Endothelial cell of coronary artery (primary cell): ENCODE measurements around the gene SPATA2. TPM values are rescaled to one million over a fixed set of nuclear protein-coding genes. Genes with fewer than 3 reads are reported as not detected.

Experiments used
- total RNA-seq: library from RNA; depleted of rRNA; stranded (reverse); fragments of >200 nt; gene quantifications from 2 replicates; pipeline ENCODE4 v1.2.3, GENCODE V29; 2014

SPATA2 gene, protein sequence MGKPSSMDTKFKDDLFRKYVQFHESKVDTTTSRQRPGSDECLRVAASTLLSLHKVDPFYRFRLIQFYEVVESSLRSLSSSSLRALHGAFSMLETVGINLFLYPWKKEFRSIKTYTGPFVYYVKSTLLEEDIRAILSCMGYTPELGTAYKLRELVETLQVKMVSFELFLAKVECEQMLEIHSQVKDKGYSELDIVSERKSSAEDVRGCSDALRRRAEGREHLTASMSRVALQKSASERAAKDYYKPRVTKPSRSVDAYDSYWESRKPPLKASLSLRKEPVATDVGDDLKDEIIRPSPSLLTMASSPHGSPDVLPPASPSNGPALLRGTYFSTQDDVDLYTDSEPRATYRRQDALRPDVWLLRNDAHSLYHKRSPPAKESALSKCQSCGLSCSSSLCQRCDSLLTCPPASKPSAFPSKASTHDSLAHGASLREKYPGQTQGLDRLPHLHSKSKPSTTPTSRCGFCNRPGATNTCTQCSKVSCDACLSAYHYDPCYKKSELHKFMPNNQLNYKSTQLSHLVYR
- total RNA-seq: 0.99 and 1.6 TPM in 2 replicates

DNA sequence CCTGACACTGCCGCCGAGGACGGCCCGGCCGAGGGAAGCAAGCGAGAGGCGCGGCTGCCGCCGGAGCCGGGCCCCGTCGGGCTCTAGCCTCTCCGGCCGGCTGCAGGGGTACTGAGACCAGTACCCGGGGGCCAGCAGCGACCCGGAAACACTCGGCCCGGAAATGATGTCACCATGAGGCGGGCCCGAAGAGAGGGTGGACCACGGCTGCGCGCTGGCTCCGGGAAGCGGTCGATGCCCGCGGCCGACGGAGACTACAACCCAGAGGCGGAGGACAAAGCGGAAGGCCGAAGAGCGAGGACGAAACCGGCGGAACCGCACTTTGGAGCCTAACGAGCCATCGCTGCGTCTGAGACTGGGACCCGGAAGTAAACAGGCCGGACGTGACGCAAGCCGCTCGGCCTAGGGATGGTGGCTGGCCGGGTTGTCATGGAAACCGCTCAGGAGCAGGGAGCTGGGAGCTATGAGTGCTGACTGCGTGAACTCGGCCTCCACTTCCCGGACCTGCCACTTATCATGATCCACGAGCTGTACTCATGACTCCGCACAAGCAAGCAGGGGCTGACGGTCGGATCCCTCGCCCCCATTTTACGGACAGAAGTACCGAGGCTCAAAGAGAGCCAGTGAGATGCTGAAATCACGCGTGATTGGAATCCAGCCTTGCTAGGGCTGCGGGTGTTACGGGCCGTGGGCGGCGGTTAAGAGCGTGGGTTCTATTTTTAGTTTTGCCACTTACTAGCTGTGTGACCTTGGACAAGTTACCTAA is at the start of gene SPATA2:
SPATA2 (minus strand) TSS at position 150 of the 766 bp plus-strand sequence. CDS start 7,039 bp downstream, outside the sequence.

DNA sequence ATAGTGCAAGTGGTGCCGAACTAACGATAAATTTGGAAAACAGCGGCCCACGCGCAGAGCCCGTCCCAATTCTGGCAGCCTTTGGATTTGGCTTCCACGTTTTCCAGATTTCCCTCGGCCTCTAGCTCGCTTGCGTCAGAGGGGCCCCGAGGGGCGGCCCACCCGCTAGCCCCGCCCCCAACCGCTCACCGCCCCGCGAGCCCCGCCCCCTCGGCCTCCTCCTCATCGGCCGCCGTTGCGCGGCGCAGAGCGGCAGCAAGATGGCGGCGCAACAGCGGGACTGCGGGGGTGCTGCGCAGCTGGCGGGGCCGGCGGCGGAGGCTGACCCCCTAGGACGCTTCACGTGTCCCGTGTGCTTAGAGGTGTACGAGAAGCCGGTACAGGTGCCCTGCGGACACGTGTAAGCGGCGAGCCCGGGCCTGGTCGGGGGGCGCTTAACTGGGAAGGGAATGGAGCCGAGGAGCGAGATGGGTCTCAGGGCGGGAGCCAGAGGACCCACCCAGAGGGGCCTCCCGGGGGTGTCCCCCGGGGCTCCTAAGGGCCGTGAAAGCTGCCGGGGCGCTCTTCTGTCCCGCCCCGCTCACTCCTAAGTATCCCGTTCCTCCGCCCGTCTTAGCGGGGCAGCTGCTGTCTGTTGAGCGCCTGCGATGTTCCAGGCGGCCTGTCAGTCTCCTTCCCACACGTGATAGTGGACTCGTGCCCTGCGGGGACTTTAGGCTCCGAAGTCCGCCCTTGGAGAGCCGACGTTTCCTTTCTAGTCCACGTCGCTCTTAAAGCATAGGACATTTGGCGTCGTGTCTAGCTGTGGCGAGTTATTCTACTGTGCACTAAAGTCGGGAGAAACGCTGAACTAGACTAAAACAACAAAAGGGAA is 21.1 kb upstream of the SPATA2 start, which contains the start of gene RNF114:
RNF114 (plus strand) TSS at position 245 of the 874 bp plus-strand sequence; CDS start at position 261, 16 bp downstream.

Other genes with a start within 250 kb of the SPATA2 start
- 54.8 and 58.8 TPM in 2 replicates for gene B4GALT5, start 201.7 kb downstream of the SPATA2 start, total RNA-seq
- gene SLC9A8, start 102.7 kb downstream of the SPATA2 start, total RNA-seq: 6.8 and 8.0 TPM in 2 replicates
- gene RNF114, start 20.9 kb upstream of the SPATA2 start, total RNA-seq: 30.0 and 42.5 TPM in 2 replicates
- 1.5 and 2.9 TPM in 2 replicates for gene SNAI1, start 67.5 kb upstream of the SPATA2 start, total RNA-seq
- gene UBE2V1, start 197.6 kb upstream of the SPATA2 start, total RNA-seq: 38.3 and 49.0 TPM in 2 replicates
- gene PEDS1, start 238.2 kb upstream of the SPATA2 start, total RNA-seq: 16.9 and 18.7 TPM in 2 replicates